Panc1 (cell line): Measurements from ENCODE around the gene EYA2. TPM values are rescaled to one million over a fixed set of nuclear protein-coding genes. Genes with fewer than 3 reads are reported as not detected.

Source experiments
- ATAC-seq: fragments of 200-7000 bp; cut with Tn5 transposase; 2 replicates; pipeline ENCODE4 v1.9.1; 2020; ENCODE audit warnings: mild to moderate bottlenecking, moderate library complexity
- BruUV-seq: library from RNA; stranded (reverse); fragments of 400-500 nt; replicated peaks from 2 replicates; lab custom pipeline; 2021; lab: Mats Ljungman, UMichigan
- CTCF ChIA-PET: fragments of 300-600 bp; sonication (Branson Sonifier 250); formaldehyde crosslinking; loops from one replicate; lab custom pipeline; 2022; ENCODE audit warnings: antibody characterized with exemption; lab: Charles Lee
- POLR2A ChIA-PET: fragments of 300-600 bp; sonication (Branson Sonifier 250); formaldehyde crosslinking; loops from one replicate; lab custom pipeline; 2022; ENCODE audit warnings: antibody characterized with exemption; lab: Charles Lee
- DNase-seq: peaks from one replicate; pipeline ENCODE4 v3.0.0-alpha.2; 2010; ENCODE audit warnings: low read depth, low spot score
- H3K27ac ChIP-seq: 2 replicates; pipeline ENCODE4 v1.5.1; 2011; ENCODE audit warnings: mild to moderate bottlenecking, low read length, inconsistent platforms
- H3K27me3 ChIP-seq: fragments of 200-500 bp; sonication (Bioruptor generic); 2 replicates; pipeline ENCODE4 v1.6.0; 2014; ENCODE audit warnings: low read length, inconsistent platforms; ENCODE audit not compliant: control insufficient read depth, insufficient read depth
- H3K36me3 ChIP-seq: fragments of 200-500 bp; sonication (Bioruptor generic); 2 replicates; pipeline ENCODE4 v1.5.1; 2014; ENCODE audit warnings: inconsistent platforms, mild to moderate bottlenecking, low read length, moderate library complexity; ENCODE audit not compliant: control insufficient read depth, insufficient read depth
- H3K4me1 ChIP-seq: 2 replicates; pipeline ENCODE4 v1.5.1; 2011; ENCODE audit warnings: inconsistent platforms, mild to moderate bottlenecking, low read length, moderate library complexity; ENCODE audit not compliant: control insufficient read depth, insufficient read depth
- H3K4me3 ChIP-seq, 2 experiments: 2 replicates each; pipeline ENCODE4 v1.5.1; 2011 to 2012; ENCODE audit warnings: low read depth in 2 of 2, low read length in 2 of 2, mild to moderate bottlenecking in 2 of 2, inconsistent platforms in 1 of 2, moderate library complexity in 1 of 2
- H3K9me3 ChIP-seq: fragments of 200-500 bp; sonication (Bioruptor generic); 2 replicates; pipeline ENCODE4 v1.5.1; 2014; ENCODE audit warnings: low read depth, mild to moderate bottlenecking, inconsistent platforms, low read length, moderate library complexity; ENCODE audit not compliant: control insufficient read depth, insufficient read depth
- POLR2AphosphoS5 ChIP-seq: IDR thresholded peaks from 2 replicates; pipeline ENCODE4 v1.6.1; 2012; ENCODE audit warnings: mild to moderate bottlenecking, low read depth, low read length, moderate library complexity
- SIN3A ChIP-seq: IDR thresholded peaks from 2 replicates; pipeline ENCODE4 v1.6.1; 2012; ENCODE audit warnings: low read depth, mild to moderate bottlenecking, low read length, moderate library complexity, borderline replicate concordance; ENCODE audit not compliant: insufficient read depth
- TCF7L2 ChIP-seq: IDR thresholded peaks from 2 replicates; pipeline ENCODE4 v1.6.1; 2011; ENCODE audit warnings: mild to moderate bottlenecking, low read depth, low read length, inconsistent platforms
- in situ Hi-C: cut with HindIII; loops from 2 replicates; pipeline ENCODE4 v1.10.0; 2016; ENCODE audit warnings: low sequenced_read_pairs, low pct_unique_long_range_greater_than_20kb
- intact Hi-C: fragments of 100-400 bp; cut with micrococcal nuclease; formaldehyde crosslinking; loops from one replicate; pipeline ENCODE4 v1.10.0; 2022; ENCODE audit not compliant: unreplicated experiment
- total RNA-seq: library from RNA; stranded (reverse); gene quantifications from one replicate; pipeline ENCODE4 v1.2.1, GENCODE V29; 2021; ENCODE audit not compliant: unreplicated experiment
- TF ChIP-seq, protein P1 (sequence below), 2 experiments: IDR thresholded peaks; 2 replicates each; pipeline ENCODE4 v1.6.1; 2011 to 2012; ENCODE audit warnings: low read depth in 2 of 2, control low read depth in 1 of 2, low read length in 1 of 2, mild to moderate bottlenecking in 1 of 2, moderate library complexity in 1 of 2; ENCODE audit not compliant: insufficient read depth in 1 of 2
- TF ChIP-seq, protein P2 (sequence below): fragments of 450-650 bp; IDR thresholded peaks from 2 replicates; pipeline ENCODE4 v1.5.1; 2017; ENCODE audit warnings: mild to moderate bottlenecking

The EYA2 gene
- total RNA-seq, 1 experiment from 2014 or later = 1.9 TPM

DNA sequence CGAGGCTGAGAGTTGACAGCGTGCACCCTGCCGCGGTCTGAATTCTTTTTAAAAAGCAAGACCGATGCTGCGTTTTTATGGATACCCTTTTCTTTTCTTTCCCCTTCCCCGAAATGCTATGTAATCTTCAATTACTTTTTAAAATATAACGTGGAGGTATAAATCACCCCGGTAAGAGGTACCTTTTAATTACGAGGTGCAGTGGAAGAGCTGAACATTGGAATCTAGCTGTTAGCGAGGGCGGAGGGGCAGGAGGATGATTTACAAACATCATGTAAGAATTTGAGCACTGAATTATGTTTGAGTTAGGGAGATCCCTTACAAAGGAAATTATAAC is 1.2 kb downstream of the EYA2 start:
- Histone ChIP-seq H3K4me3 (peak overlapping the region in 1 of 2 experiments; percentile 28; a peak in 3 of 4 replicates), H3K27me3 (peaks cover 25% of the 10 kb centered on the region), H3K4me1 (no peaks in the 10 kb centered on the region), H3K36me3 (no peaks in the 10 kb centered on the region), H3K9me3 (no peaks in the 10 kb centered on the region), H3K27ac (no peak overlapping the region)
- in situ Hi-C loops = no loop called here
- CTCF ChIA-PET = no interaction called here
- POLR2A ChIA-PET = interaction anchor here (0.7 kb wide), 1 partner anchor 11 kb away, joined by 3 read pairs; no protein-coding TSS in a partner anchor
- no peak for ATAC-seq
- no TSS peak for BruUV-seq
- intact Hi-C loops = no loop called here
- no peak for DNase-seq
- TF ChIP-seq SIN3A (no peak), TCF7L2 (no peak), POLR2AphosphoS5 (no peak)
- TF ChIP-seq, protein P1, sequence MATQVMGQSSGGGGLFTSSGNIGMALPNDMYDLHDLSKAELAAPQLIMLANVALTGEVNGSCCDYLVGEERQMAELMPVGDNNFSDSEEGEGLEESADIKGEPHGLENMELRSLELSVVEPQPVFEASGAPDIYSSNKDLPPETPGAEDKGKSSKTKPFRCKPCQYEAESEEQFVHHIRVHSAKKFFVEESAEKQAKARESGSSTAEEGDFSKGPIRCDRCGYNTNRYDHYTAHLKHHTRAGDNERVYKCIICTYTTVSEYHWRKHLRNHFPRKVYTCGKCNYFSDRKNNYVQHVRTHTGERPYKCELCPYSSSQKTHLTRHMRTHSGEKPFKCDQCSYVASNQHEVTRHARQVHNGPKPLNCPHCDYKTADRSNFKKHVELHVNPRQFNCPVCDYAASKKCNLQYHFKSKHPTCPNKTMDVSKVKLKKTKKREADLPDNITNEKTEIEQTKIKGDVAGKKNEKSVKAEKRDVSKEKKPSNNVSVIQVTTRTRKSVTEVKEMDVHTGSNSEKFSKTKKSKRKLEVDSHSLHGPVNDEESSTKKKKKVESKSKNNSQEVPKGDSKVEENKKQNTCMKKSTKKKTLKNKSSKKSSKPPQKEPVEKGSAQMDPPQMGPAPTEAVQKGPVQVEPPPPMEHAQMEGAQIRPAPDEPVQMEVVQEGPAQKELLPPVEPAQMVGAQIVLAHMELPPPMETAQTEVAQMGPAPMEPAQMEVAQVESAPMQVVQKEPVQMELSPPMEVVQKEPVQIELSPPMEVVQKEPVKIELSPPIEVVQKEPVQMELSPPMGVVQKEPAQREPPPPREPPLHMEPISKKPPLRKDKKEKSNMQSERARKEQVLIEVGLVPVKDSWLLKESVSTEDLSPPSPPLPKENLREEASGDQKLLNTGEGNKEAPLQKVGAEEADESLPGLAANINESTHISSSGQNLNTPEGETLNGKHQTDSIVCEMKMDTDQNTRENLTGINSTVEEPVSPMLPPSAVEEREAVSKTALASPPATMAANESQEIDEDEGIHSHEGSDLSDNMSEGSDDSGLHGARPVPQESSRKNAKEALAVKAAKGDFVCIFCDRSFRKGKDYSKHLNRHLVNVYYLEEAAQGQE (IDR thresholded peaks at IDR 0.05; ENCODE audit: insufficient read depth in 1 of 2, low read depth in 2 of 2, low read length in 1 of 2) = no peak
- TF ChIP-seq, protein P2, sequence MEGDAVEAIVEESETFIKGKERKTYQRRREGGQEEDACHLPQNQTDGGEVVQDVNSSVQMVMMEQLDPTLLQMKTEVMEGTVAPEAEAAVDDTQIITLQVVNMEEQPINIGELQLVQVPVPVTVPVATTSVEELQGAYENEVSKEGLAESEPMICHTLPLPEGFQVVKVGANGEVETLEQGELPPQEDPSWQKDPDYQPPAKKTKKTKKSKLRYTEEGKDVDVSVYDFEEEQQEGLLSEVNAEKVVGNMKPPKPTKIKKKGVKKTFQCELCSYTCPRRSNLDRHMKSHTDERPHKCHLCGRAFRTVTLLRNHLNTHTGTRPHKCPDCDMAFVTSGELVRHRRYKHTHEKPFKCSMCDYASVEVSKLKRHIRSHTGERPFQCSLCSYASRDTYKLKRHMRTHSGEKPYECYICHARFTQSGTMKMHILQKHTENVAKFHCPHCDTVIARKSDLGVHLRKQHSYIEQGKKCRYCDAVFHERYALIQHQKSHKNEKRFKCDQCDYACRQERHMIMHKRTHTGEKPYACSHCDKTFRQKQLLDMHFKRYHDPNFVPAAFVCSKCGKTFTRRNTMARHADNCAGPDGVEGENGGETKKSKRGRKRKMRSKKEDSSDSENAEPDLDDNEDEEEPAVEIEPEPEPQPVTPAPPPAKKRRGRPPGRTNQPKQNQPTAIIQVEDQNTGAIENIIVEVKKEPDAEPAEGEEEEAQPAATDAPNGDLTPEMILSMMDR = no peak

DNA sequence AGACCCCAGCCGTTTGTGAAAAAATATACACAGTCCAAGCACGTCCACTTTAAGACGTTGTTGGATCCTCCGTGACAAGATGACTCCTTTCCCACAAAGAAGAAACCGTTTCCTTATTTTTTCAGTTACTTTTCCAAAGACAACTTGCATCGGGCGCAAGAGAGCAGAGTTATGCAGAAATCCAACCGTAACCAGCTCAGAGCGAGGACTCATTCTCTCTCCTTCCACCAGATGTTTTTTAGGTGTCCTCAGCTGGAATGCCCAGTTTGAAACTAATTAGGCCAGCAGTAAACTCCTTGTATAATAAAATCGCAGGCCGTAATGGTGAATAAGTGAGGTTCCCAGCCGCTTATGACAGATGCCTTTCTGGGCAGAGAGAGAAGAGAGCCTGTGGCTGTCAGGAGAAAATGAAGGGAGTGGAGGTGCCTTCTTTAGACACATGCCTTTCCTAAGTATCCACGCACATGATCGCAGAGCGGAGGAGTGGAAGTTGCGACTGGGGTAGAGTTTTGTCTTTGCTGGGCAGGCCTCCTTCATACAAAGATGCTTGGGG is 2.8 kb downstream of the EYA2 start:
- POLR2A ChIA-PET = no interaction called here
- intact Hi-C loops = no loop called here
- no peaks in the 10 kb centered on the region for H3K4me1 ChIP-seq
- no peak overlapping the region for H3K4me3 ChIP-seq
- TF ChIP-seq POLR2AphosphoS5 = no peak
- no peak for TF ChIP-seq TCF7L2
- TF ChIP-seq, protein P2 = no peak
- TF ChIP-seq SIN3A = no peak
- TF ChIP-seq, protein P1 (IDR thresholded peaks at IDR 0.05; ENCODE audit: insufficient read depth in 1 of 2, low read depth in 2 of 2, low read length in 1 of 2) = no peak
- no peaks in the 10 kb centered on the region for H3K36me3 ChIP-seq
- CTCF ChIA-PET = no interaction called here
- in situ Hi-C loops = no loop called here
- peaks cover 27% of the 10 kb centered on the region for H3K27me3 ChIP-seq
- BruUV-seq = no TSS peak
- H3K9me3 ChIP-seq = no peaks in the 10 kb centered on the region
- no peak for ATAC-seq
- DNase-seq = no peak
- no peak overlapping the region for H3K27ac ChIP-seq
